Spinal cord (tissue), 10 donors: Measurements from ENCODE around the gene RPS27L. TPM values are rescaled to one million over a fixed set of nuclear protein-coding genes. Genes with fewer than 3 reads are reported as not detected.
A peak's percentile ranks its signal among the peaks of the same experiment; 100 is the strongest.

Experiments used
- DNase-seq, 6 donors: peaks; one replicate each; pipeline versions ENCODE4 v3.0.0 to v3.0.0-alpha.2; 2013 to 2015; ENCODE audit warnings: low spot score in 6 of 6, low read depth in 4 of 6
- H3K27ac ChIP-seq: one replicate; pipeline ENCODE4 v1.5.1; 2013; ENCODE audit warnings: low read depth, low read length, control low read depth
- H3K27me3 ChIP-seq: one replicate; pipeline ENCODE4 v1.6.1; 2013; ENCODE audit warnings: low read length; ENCODE audit not compliant: control insufficient read depth, insufficient read depth
- H3K36me3 ChIP-seq: one replicate; pipeline ENCODE4 v1.6.1; 2013; ENCODE audit warnings: low read length; ENCODE audit not compliant: control insufficient read depth, insufficient read depth
- H3K4me1 ChIP-seq: one replicate; pipeline ENCODE4 v1.6.1; 2013; ENCODE audit warnings: low read length; ENCODE audit not compliant: control insufficient read depth, insufficient read depth
- H3K4me3 ChIP-seq: one replicate; pipeline ENCODE4 v1.5.1; 2013; ENCODE audit warnings: low read depth, low read length, control low read depth
- H3K9me3 ChIP-seq: one replicate; pipeline ENCODE4 v1.6.1; 2013; ENCODE audit warnings: low read length; ENCODE audit not compliant: control insufficient read depth, insufficient read depth
- WGBS: methylation state at CpG from one replicate; pipeline ENCODE4 v1.1.5; 2013; ENCODE audit warnings: missing lambda C conversion rate; ENCODE audit not compliant: insufficient coverage; 5-methylcytosine and 5-hydroxymethylcytosine counted together
- polyA plus RNA-seq, 2 donors: library from polyadenylated mRNA; unstranded; fragments of 120-200 nt; gene quantifications; one replicate each; pipeline ENCODE4 v1.2.1, GENCODE V29; 2013; ENCODE audit not compliant: insufficient read length in 2 of 2
- total RNA-seq, 2 donors: library from RNA; depleted of rRNA in 1 of 2; stranded (reverse); fragments of 120-200 nt in 1 of 2; fragments of >200 nt in 1 of 2; gene quantifications; one replicate each; pipeline versions ENCODE4 v1.2.3 to v1.2.4, GENCODE V29; 2013 to 2014
- donor health status: healthy.

RPS27L gene
- total and polyA plus RNA-seq, 4 donors: 86.2 to 111 (median 90.5) TPM

DNA sequence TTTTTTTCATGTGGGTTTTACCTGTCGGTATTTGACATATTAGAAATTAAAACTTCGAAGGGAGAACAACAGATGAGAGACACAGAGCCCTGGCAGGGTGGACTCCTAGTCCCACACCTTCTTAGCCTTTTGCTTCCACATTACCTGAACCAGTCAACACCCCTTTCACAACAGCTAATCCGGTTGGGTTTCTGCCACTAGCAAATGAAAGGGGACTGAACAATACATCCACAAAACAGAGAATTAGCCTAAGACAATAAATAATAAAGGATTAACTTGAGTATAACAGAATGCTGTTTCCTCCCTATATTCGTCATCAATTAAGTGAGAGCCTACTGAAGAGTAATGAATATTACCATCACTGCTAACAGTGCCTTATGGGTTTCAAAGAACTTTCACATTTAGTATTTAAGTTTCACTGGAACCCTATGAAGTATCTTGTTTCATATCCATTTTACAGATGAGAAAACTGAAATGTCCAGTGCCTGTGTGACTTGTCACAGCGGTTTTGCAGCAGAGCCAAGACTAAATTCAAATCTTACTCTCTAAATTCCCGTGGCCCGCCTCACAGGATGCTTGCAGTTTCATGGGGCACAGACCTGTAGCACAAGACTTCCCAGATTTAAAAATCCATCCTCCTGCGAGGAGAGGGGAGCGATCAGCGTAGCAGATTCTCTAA is 31.1 kb upstream of the RPS27L start:
- H3K9me3 ChIP-seq: no peaks in the 10 kb centered on the region
- peak overlapping the region; percentile 84 for H3K27ac ChIP-seq
- no peak for DNase-seq
- WGBS: 42% methylated on average over 5 of the region's 10 CpGs
- peak overlapping the region; percentile 89 for H3K4me3 ChIP-seq
- H3K36me3 ChIP-seq: no peaks in the 10 kb centered on the region
- H3K4me1 ChIP-seq: peaks cover 3% of the 10 kb centered on the region
- H3K27me3 ChIP-seq: no peaks in the 10 kb centered on the region

DNA sequence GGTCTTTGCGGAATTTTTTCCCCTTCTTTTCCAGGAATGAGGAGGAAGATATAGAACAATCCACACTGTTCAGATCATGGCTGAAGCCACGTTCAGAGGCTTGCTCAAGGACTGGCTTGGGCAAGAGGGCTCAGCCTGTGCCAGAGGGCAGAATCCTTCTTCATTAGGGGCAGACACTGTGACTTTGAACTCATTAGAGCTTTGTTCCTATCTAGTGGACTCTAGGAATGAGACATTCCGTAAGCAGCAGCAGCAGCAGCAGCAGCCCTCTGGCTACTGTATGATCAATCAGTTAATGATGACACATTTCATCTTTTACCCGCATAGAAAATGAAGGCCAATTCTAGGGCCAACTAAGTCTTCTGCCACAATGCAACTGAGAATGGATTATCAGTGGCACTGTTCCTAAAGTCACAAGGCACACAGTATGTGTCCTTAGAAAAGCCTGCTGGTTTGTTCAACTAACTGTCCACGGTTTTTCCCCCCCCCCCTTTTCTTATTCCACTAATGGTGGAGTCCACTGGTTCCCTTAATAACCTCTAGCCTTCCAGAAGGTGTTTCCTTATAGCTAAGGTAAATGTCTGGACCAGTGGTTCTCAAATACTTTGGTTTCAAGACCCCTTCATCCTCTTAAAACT is 30.4 kb upstream of the RPS27L start:
- Histone ChIP-seq H3K9me3 (no peaks in the 10 kb centered on the region), H3K4me3 (no peak overlapping the region), H3K4me1 (peaks cover 3% of the 10 kb centered on the region), H3K27ac (no peak overlapping the region), H3K27me3 (no peaks in the 10 kb centered on the region), H3K36me3 (no peaks in the 10 kb centered on the region)
- WGBS: 88% methylated on average over 4 of the region's 5 CpGs
- no peak for DNase-seq

DNA sequence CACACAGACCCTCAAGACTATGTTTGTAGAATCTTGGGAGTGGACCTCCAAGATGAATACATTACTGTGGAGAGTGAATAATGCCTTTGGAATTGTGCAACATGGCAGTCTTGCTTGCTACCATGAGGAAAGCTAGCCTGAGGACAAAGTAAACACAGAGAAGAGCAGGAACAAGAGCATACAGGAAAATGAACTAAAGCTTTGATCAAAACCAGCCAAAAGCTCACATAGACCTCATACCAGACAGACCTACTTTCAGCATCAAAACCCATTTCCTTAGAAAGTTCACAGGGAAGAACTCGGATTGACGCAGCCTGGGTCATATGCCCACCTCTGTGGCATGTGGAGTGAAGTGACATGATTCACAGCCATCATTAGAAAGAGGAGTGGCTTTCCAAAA is 28.8 kb upstream of the RPS27L start:
- H3K36me3 ChIP-seq: no peaks in the 10 kb centered on the region
- no peak overlapping the region for H3K27ac ChIP-seq
- DNase-seq: no peak
- H3K9me3 ChIP-seq: no peaks in the 10 kb centered on the region
- H3K4me3 ChIP-seq: no peak overlapping the region
- H3K27me3 ChIP-seq: no peaks in the 10 kb centered on the region
- H3K4me1 ChIP-seq: peaks cover 3% of the 10 kb centered on the region
- WGBS: 60% methylated on average over 2 of the region's 2 CpGs

DNA sequence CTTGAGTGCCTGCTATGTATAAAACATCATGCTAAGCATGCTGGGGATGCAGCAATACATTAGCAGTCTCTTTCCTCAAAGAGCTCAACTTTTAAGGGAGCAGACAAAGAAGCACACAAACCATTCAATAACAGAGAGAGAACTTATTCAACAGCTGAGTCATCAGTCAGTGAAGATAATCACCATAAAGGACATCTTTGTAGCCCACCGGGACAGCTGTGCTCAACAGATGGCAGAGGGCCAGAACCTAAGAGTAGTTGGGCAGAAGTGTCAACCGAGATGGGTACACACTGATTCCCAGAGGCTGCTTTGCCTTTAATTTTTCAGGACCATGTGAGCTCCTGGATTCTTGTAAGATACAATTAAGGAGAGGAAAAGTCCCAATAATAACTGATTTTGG is 27.9 kb upstream of the RPS27L start:
- Histone ChIP-seq H3K36me3 (no peaks in the 10 kb centered on the region), H3K9me3 (no peaks in the 10 kb centered on the region), H3K27ac (no peak overlapping the region), H3K4me3 (no peak overlapping the region), H3K4me1 (peaks cover 3% of the 10 kb centered on the region), H3K27me3 (no peaks in the 10 kb centered on the region)
- peak in 2 of 6 donors; percentile 59 to 71 for DNase-seq
- WGBS: 14% methylated on average over 2 of the region's 2 CpGs

- 100% methylated on average over 1 of the region's 2 CpGs for WGBS
These were observed 24.4 kb upstream of the RPS27L start for GRCh38 chr15:63181648-63182047.

DNA sequence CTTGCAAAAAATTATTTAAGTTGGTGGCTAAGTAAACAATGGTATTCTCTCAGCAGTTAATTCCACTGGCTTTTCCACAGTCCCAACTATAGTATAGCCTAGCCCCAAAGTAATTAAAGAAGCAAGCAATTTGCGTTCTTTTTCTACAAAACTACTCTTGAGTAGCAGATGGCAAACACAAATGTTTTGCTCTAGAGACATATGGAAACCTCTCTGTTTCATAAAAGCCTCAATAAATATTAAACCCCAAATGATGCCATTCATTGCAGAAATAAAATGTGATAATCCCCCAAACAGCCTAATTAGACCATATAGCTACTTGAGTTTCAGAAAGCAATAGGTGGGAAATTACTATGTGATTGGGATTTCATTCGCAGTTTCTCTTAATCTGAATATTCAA is 23.5 kb upstream of the RPS27L start:
- no peaks in the 10 kb centered on the region for H3K36me3 ChIP-seq
- no peak overlapping the region for H3K4me3 ChIP-seq
- H3K27ac ChIP-seq: no peak overlapping the region
- no peaks in the 10 kb centered on the region for H3K9me3 ChIP-seq
- DNase-seq: peak in 2 of 6 donors; percentile 45 to 89
- H3K4me1 ChIP-seq: peaks cover 6% of the 10 kb centered on the region
- no peaks in the 10 kb centered on the region for H3K27me3 ChIP-seq
- WGBS: no CpG with 5 or more reads among the region's 2 CpGs

More at GRCh38 chr15:63181648-63182047, 24.4 kb upstream of the RPS27L start:
- Histone ChIP-seq H3K4me1 (peaks cover 6% of the 10 kb centered on the region), H3K36me3 (no peaks in the 10 kb centered on the region), H3K4me3 (no peak overlapping the region), H3K27ac (no peak overlapping the region), H3K27me3 (no peaks in the 10 kb centered on the region), H3K9me3 (no peaks in the 10 kb centered on the region)
- DNase-seq: no peak

DNA sequence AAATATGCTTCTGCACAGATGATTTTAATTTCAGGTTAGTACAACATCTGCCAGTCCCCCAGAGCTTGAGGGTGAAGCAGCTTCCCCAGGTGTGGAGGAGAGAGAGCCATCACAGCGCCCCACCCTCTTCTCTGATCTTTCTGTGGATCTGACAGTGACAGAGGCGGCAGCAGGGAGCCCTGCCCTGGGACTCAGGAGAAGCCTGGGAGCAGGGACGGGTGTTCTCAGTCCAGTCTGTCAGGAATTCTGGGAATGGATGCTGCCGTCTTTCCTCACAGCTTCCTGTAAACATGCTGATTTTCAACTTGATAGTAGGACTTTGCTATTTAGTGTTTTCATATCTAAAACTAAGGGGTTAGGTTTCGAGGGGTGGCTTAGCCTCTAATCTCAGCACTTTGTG is 20.8 kb upstream of the RPS27L start:
- Histone ChIP-seq H3K4me3 (no peak overlapping the region), H3K27ac (no peak overlapping the region), H3K4me1 (peaks cover 3% of the 10 kb centered on the region), H3K27me3 (no peaks in the 10 kb centered on the region), H3K36me3 (no peaks in the 10 kb centered on the region), H3K9me3 (no peaks in the 10 kb centered on the region)
- WGBS: 93% methylated on average over 2 of the region's 5 CpGs
- no peak for DNase-seq

- Histone ChIP-seq H3K9me3 (no peaks in the 10 kb centered on the region), H3K36me3 (no peaks in the 10 kb centered on the region), H3K27me3 (no peaks in the 10 kb centered on the region), H3K27ac (no peak overlapping the region), H3K4me1 (peaks cover 6% of the 10 kb centered on the region), H3K4me3 (no peak overlapping the region)
- DNase-seq: no peak
- 100% methylated on average over 1 of the region's 3 CpGs for WGBS
These were observed 19.0 kb upstream of the RPS27L start for GRCh38 chr15:63176302-63176701.

GRCh38 chr15:63172851-63173451 is 15.7 kb upstream of the RPS27L start:
- Histone ChIP-seq H3K4me1 (peaks cover 11% of the 10 kb centered on the region), H3K27ac (peak overlapping the region; percentile 37), H3K9me3 (no peaks in the 10 kb centered on the region), H3K27me3 (no peaks in the 10 kb centered on the region), H3K36me3 (no peaks in the 10 kb centered on the region), H3K4me3 (no peak overlapping the region)
- WGBS: 30% methylated on average over 3 of the region's 3 CpGs
- DNase-seq: peak in 2 of 6 donors; percentile 75 to 88

- no peak for DNase-seq
- Histone ChIP-seq H3K9me3 (no peaks in the 10 kb centered on the region), H3K27ac (peak overlapping the region; percentile 37), H3K4me3 (no peak overlapping the region), H3K36me3 (no peaks in the 10 kb centered on the region), H3K27me3 (no peaks in the 10 kb centered on the region), H3K4me1 (peaks cover 11% of the 10 kb centered on the region)
- WGBS: no CpG with 5 or more reads among the region's 5 CpGs
These were observed 15.1 kb upstream of the RPS27L start for GRCh38 chr15:63172376-63172775.
